Esophagus muscularis mucosa (tissue), 3 donors: ENCODE measurements around the gene TFPI2.

Experiments
- CTCF ChIP-seq, 3 experiments: fragments of 200-600 bp in 2 of 3; fragments of 450-650 bp in 1 of 3; sonication (generic) in 2 of 3; IDR thresholded peaks; one replicate each; pipeline ENCODE4 v1.5.1; 2017 to 2019; ENCODE audit warnings: antibody characterized with exemption in 3 of 3, mild to moderate bottlenecking in 2 of 3, moderate library complexity in 1 of 3
- POLR2A ChIP-seq: fragments of 450-650 bp; IDR thresholded peaks from one replicate; pipeline ENCODE4 v1.6.1; 2017; ENCODE audit warnings: antibody characterized with exemption, moderate library complexity, mild to moderate bottlenecking, low read depth
- POLR2AphosphoS5 ChIP-seq, 2 donors: sonication (generic); formaldehyde crosslinking; IDR thresholded peaks; one replicate each; pipeline ENCODE4 v1.6.1; 2017; ENCODE audit warnings: antibody characterized with exemption in 2 of 2

GRCh38 chr7:93914581-93915066 is 24.1 kb upstream of the TFPI2 start:
- TF ChIP-seq CTCF (IDR thresholded peaks at IDR 0.05) (no peak), POLR2AphosphoS5 (IDR thresholded peaks at IDR 0.05) (no peak), POLR2A (no peak)
